ENCODE data around the gene DPP4.

- TF ChIP-seq CTCF (IDR thresholded peaks at IDR 0.05; ENCODE audit: low read depth, low read length) (no peak), EZH2phosphoT487 (IDR thresholded peaks at IDR 0.05; ENCODE audit: low read depth) (no peak)
These were observed 11.3 kb upstream of the DPP4 start for GRCh38 chr2:162085090-162085891.
